Right atrium auricular region (tissue), 2 donors: ENCODE results near the gene TP73. TPM values are rescaled to one million over a fixed set of nuclear protein-coding genes. Genes with fewer than 3 reads are reported as not detected.

Experiments
- DNase-seq: peaks from one replicate; pipeline ENCODE4 v3.0.0-alpha.2; 2019; ENCODE audit warnings: low spot score
- H3K27ac ChIP-seq, 2 donors: fragments of 200-600 bp; sonication (generic); 1 replicate in 1 of 2; 2 replicates in 1 of 2; pipeline ENCODE4 v1.5.1; 2016 to 2019
- H3K27me3 ChIP-seq, 2 donors: fragments of 200-600 bp; sonication (generic); one replicate each; pipeline versions ENCODE4 v1.5.1 to v1.6.0; 2017 to 2019
- H3K36me3 ChIP-seq: fragments of 200-600 bp; sonication (generic); one replicate; pipeline ENCODE4 v1.5.1; 2016
- H3K4me1 ChIP-seq, 2 donors: fragments of 200-600 bp; sonication (generic); one replicate each; pipeline versions ENCODE4 v1.5.1 to v1.6.0; 2017 to 2019
- H3K4me3 ChIP-seq, 2 donors: fragments of 200-600 bp; sonication (generic); 1 replicate in 1 of 2; 2 replicates in 1 of 2; pipeline ENCODE4 v1.5.1; 2017 to 2019; ENCODE audit warnings: mild to moderate bottlenecking in 1 of 2, moderate library complexity in 1 of 2
- H3K9me3 ChIP-seq, 2 donors: fragments of 200-600 bp; sonication (generic); one replicate each; pipeline ENCODE4 v1.5.1; 2019
- CTCF ChIP-seq, 2 donors: fragments of 200-600 bp; sonication (generic); IDR thresholded peaks; one replicate each; pipeline ENCODE4 v1.5.1; 2019; ENCODE audit warnings: antibody characterized with exemption in 2 of 2
- total RNA-seq, 2 donors: library from RNA; depleted of rRNA; stranded (reverse); fragments of >200 nt; gene quantifications; one replicate each; pipeline ENCODE4 v1.1.0, GENCODE V29; 2016

Gene TP73
- under 1 TPM in 1 of 2 donors, not detected in 1; 0.16 TPM for total RNA-seq

GRCh38 chr1:3651930-3652547 is at the start of gene TP73:
Gene TP73 (plus strand): TSS chr1:3652516. CDS start chr1:3682366, 29,850 bp downstream.
- Histone ChIP-seq H3K27me3 (peaks cover 15 to 16% of the 10 kb centered on the region in 2 donors), H3K4me3 (peak within 1 kb of the TSS; percentile 13 to 71), H3K9me3 (no peaks in the 10 kb centered on the region), H3K36me3 (peaks cover 3% of the 10 kb centered on the region), H3K27ac (no peak within 1 kb of the TSS), H3K4me1 (peaks cover 0 to 41% of the 10 kb centered on the region in 2 donors)
- TF ChIP-seq CTCF (IDR thresholded peaks at IDR 0.05), result no peak
- no peak for DNase-seq

GRCh38 chr1:3603156-3603555 is 49.2 kb upstream of the TP73 start:
- Histone ChIP-seq H3K27ac (no peak overlapping the region), H3K9me3 (no peaks in the 10 kb centered on the region), H3K4me3 (no peak overlapping the region), H3K36me3 (no peaks in the 10 kb centered on the region), H3K4me1 (peaks cover 0 to 8% of the 10 kb centered on the region in 2 donors), H3K27me3 (no peaks in the 10 kb centered on the region)
- no peak for TF ChIP-seq CTCF (IDR thresholded peaks at IDR 0.05)
- DNase-seq, result no peak

- Histone ChIP-seq H3K36me3 (no peaks in the 10 kb centered on the region), H3K27me3 (no peaks in the 10 kb centered on the region), H3K4me3 (no peak overlapping the region), H3K27ac (no peak overlapping the region), H3K9me3 (no peaks in the 10 kb centered on the region), H3K4me1 (peaks cover 0 to 2% of the 10 kb centered on the region in 2 donors)
- no peak for DNase-seq
- TF ChIP-seq CTCF (IDR thresholded peaks at IDR 0.05), result no peak
These were observed 48.5 kb upstream of the TP73 start for GRCh38 chr1:3603571-3604467.

GRCh38 chr1:3604468-3604974 is 47.8 kb upstream of the TP73 start:
- Histone ChIP-seq H3K36me3 (no peaks in the 10 kb centered on the region), H3K9me3 (no peaks in the 10 kb centered on the region), H3K4me3 (no peak overlapping the region), H3K27me3 (no peaks in the 10 kb centered on the region), H3K27ac (no peak overlapping the region), H3K4me1 (no peaks in the 10 kb centered on the region)
- TF ChIP-seq CTCF (IDR thresholded peaks at IDR 0.05), result no peak
- no peak for DNase-seq

- no peak for TF ChIP-seq CTCF (IDR thresholded peaks at IDR 0.05)
- H3K9me3 ChIP-seq, result no peaks in the 10 kb centered on the region
- no peak for DNase-seq
- H3K36me3 ChIP-seq, result no peaks in the 10 kb centered on the region
- no peak overlapping the region for H3K27ac ChIP-seq
- peaks cover 0 to 2% of the 10 kb centered on the region in 2 donors for H3K4me1 ChIP-seq
- no peak overlapping the region for H3K4me3 ChIP-seq
- peaks cover 0 to 2% of the 10 kb centered on the region in 2 donors for H3K27me3 ChIP-seq
These were observed 47.1 kb upstream of the TP73 start for GRCh38 chr1:3604997-3605823.
